SK-N-SH treated with all-trans-retinoic acid at 6 μM for 48 hours (cell line): ENCODE measurements around the gene MAPKAPK2.

Source experiments
- ATAC-seq: fragments of 200-7000 bp; cut with Tn5 transposase; 3 replicates; pipeline ENCODE4 v1.9.1; 2020; ENCODE audit warnings: mild to moderate bottlenecking, moderate library complexity
- ARNTL ChIP-seq: fragments of 450-650 bp; formaldehyde crosslinking; IDR thresholded peaks from 2 replicates; pipeline ENCODE4 v1.5.0; 2020; ENCODE audit warnings: low read depth, mild to moderate bottlenecking, moderate library complexity, borderline replicate concordance
- BACH2 ChIP-seq: fragments of 250-450 bp; sonication (Bioruptor Pico); IDR thresholded peaks from 2 replicates; pipeline ENCODE4 v1.9.0; 2021; ENCODE audit warnings: mild to moderate bottlenecking, borderline replicate concordance
- CREB5 ChIP-seq: fragments of 250-450 bp; sonication (Bioruptor Pico); IDR thresholded peaks from 2 replicates; pipeline ENCODE4 v1.5.1; 2020; ENCODE audit warnings: low read depth, mild to moderate bottlenecking, moderate library complexity
- CSDC2 ChIP-seq: fragments of 250-450 bp; sonication (Bioruptor Pico); IDR thresholded peaks from 2 replicates; pipeline ENCODE4 v1.5.0; 2020; ENCODE audit warnings: mild to moderate bottlenecking, moderate library complexity
- CSRNP3 ChIP-seq: fragments of 250-450 bp; sonication (Bioruptor Pico); IDR thresholded peaks from 2 replicates; pipeline ENCODE4 v1.5.1; 2021; ENCODE audit warnings: mild to moderate bottlenecking, moderate library complexity
- ESRRG ChIP-seq: fragments of 250-450 bp; sonication (Bioruptor Pico); IDR thresholded peaks from 2 replicates; pipeline ENCODE4 v1.6.1; 2021; ENCODE audit warnings: mild to moderate bottlenecking
- GLIS3 ChIP-seq: fragments of 250-450 bp; sonication (Bioruptor Pico); IDR thresholded peaks from 2 replicates; pipeline ENCODE4 v1.5.0; 2020; ENCODE audit warnings: mild to moderate bottlenecking, moderate library complexity
- ISL1 ChIP-seq: fragments of 250-450 bp; sonication (Bioruptor Pico); IDR thresholded peaks from 2 replicates; pipeline ENCODE4 v2.1.2; 2022; ENCODE audit warnings: mild to moderate bottlenecking, moderate library complexity
- OSR1 ChIP-seq: fragments of 250-450 bp; sonication (Bioruptor Pico); IDR thresholded peaks from 2 replicates; pipeline ENCODE4 v1.8.0; 2022; ENCODE audit warnings: moderate library complexity, mild to moderate bottlenecking, inconsistent platforms
- PATZ1 ChIP-seq: fragments of 250-450 bp; sonication (Bioruptor Pico); IDR thresholded peaks from 2 replicates; pipeline ENCODE4 v1.8.0; 2020; ENCODE audit warnings: mild to moderate bottlenecking, moderate library complexity, borderline replicate concordance
- POU6F1 ChIP-seq: fragments of 250-450 bp; sonication (Bioruptor Pico); IDR thresholded peaks from 2 replicates; pipeline ENCODE4 v1.8.0; 2021; ENCODE audit warnings: low read depth, mild to moderate bottlenecking, moderate library complexity, borderline replicate concordance
- PPARA ChIP-seq: fragments of 250-450 bp; sonication (Bioruptor Pico); IDR thresholded peaks from 2 replicates; pipeline ENCODE4 v1.5.0; 2020; ENCODE audit warnings: mild to moderate bottlenecking, borderline replicate concordance
- RARB ChIP-seq: fragments of 250-450 bp; sonication (Bioruptor Pico); IDR thresholded peaks from 2 replicates; pipeline ENCODE4 v1.8.0; 2021; ENCODE audit warnings: mild to moderate bottlenecking, moderate library complexity
- SNAI2 ChIP-seq: fragments of 250-450 bp; sonication (Bioruptor Pico); IDR thresholded peaks from 2 replicates; pipeline ENCODE4 v1.5.0; 2020; ENCODE audit warnings: mild to moderate bottlenecking, moderate library complexity
- TOX ChIP-seq: fragments of 250-450 bp; sonication (Bioruptor Pico); IDR thresholded peaks from 2 replicates; pipeline ENCODE4 v1.8.0; 2021; ENCODE audit warnings: mild to moderate bottlenecking, moderate library complexity, borderline replicate concordance
- TSHZ2 ChIP-seq: fragments of 250-450 bp; sonication (Bioruptor Pico); IDR thresholded peaks from 2 replicates; pipeline ENCODE4 v1.5.0; 2020; ENCODE audit warnings: mild to moderate bottlenecking, moderate library complexity
- ZC3H10 ChIP-seq: fragments of 250-450 bp; sonication (Bioruptor Pico); IDR thresholded peaks from 2 replicates; pipeline ENCODE4 v1.5.1; 2021; ENCODE audit warnings: mild to moderate bottlenecking, moderate library complexity
- ZFP3 ChIP-seq: fragments of 250-450 bp; sonication (Bioruptor Pico); IDR thresholded peaks from 2 replicates; pipeline ENCODE4 v1.5.0; 2020; ENCODE audit warnings: mild to moderate bottlenecking, moderate library complexity
- ZFP30 ChIP-seq: fragments of 450-650 bp; formaldehyde crosslinking; IDR thresholded peaks from 2 replicates; pipeline ENCODE4 v1.5.0; 2022; ENCODE audit warnings: mild to moderate bottlenecking, moderate library complexity
- ZNF565 ChIP-seq: fragments of 450-650 bp; formaldehyde crosslinking; conservative IDR thresholded peaks from 2 replicates; pipeline ENCODE4 v1.5.0; 2020; ENCODE audit warnings: low read depth, mild to moderate bottlenecking, moderate library complexity
- ZNF70 ChIP-seq: fragments of 450-650 bp; formaldehyde crosslinking; IDR thresholded peaks from 2 replicates; pipeline ENCODE4 v1.5.0; 2020; ENCODE audit warnings: mild to moderate bottlenecking, moderate library complexity
- ZNF8 ChIP-seq: fragments of 450-650 bp; formaldehyde crosslinking; IDR thresholded peaks from 2 replicates; pipeline ENCODE4 v1.5.0; 2020; ENCODE audit warnings: mild to moderate bottlenecking, moderate library complexity

The MAPKAPK2 gene

GRCh38 chr1:206684478-206685333 is at the start of gene MAPKAPK2:
TSS of gene MAPKAPK2 (plus strand) at chr1:206684905. CDS start at chr1:206685230, 325 bp downstream.
- TF ChIP-seq PPARA (no peak), TSHZ2 (CRISPR knock-in tag) (no peak)

GRCh38 chr1:206635080-206635977 is 49.4 kb upstream of the MAPKAPK2 start, which contains the start of gene DYRK3:
TSS of gene DYRK3 (plus strand) at chr1:206635536. CDS start at chr1:206635704, 168 bp downstream.
- TF ChIP-seq ARNTL (CRISPR knock-in tag) (no peak), PPARA (no peak), CREB5 (CRISPR knock-in tag) (no peak), POU6F1 (CRISPR knock-in tag) (no peak; the same call in 1 of the 2 replicates), ZNF565 (CRISPR knock-in tag) (no peak), GLIS3 (CRISPR knock-in tag) (no peak), ZNF8 (no peak), ESRRG (no peak), SNAI2 (CRISPR knock-in tag) (no peak), ZFP3 (CRISPR knock-in tag) (no peak), ZC3H10 (CRISPR knock-in tag) (no peak), RARB (CRISPR knock-in tag) (no peak), TOX (no peak), ISL1 (CRISPR knock-in tag) (no peak), PATZ1 (CRISPR knock-in tag) (no peak), BACH2 (CRISPR knock-in tag) (no peak), OSR1 (CRISPR knock-in tag) (no peak)

More at GRCh38 chr1:206684478-206685333, at the start of gene MAPKAPK2:
- peak; percentile 53 for ATAC-seq

GRCh38 chr1:206635978-206636345 is 48.7 kb upstream of the MAPKAPK2 start:
- TF ChIP-seq ZFP30 (CRISPR knock-in tag) (no peak), ZNF70 (CRISPR knock-in tag) (no peak), TOX (no peak), CSRNP3 (CRISPR knock-in tag) (no peak), PPARA (no peak), CREB5 (CRISPR knock-in tag) (no peak), CSDC2 (no peak), POU6F1 (CRISPR knock-in tag) (no peak)
- peak; percentile 37 for ATAC-seq

More at GRCh38 chr1:206635080-206635977, 49.4 kb upstream of the MAPKAPK2 start, which contains the start of gene DYRK3:
- ATAC-seq: peak; percentile 90
